IMR-90 (cell line): ENCODE measurements around the gene GNAT1. TPM values are rescaled to one million over a fixed set of nuclear protein-coding genes. Genes with fewer than 3 reads are reported as not detected.

Experiments
- ATAC-seq: fragments of 200-7000 bp; cut with Tn5 transposase; 2 replicates; pipeline ENCODE4 v1.9.1; 2020; ENCODE audit warnings: low read depth, mild to moderate bottlenecking, moderate library complexity
- BruUV-seq: library from RNA; stranded (reverse); fragments of 400-500 nt; replicated peaks from 2 replicates; lab custom pipeline; 2021; lab: Mats Ljungman, UMichigan
- CTCF ChIA-PET: fragments of 300-600 bp; formaldehyde crosslinking; extraction: SDS; loops from one replicate; lab custom pipeline; 2021; ENCODE audit warnings: antibody characterized with exemption; lab: Yijun Ruan, JAX
- POLR2A ChIA-PET: fragments of 300-600 bp; sonication (Branson Sonifier 250); formaldehyde crosslinking; loops from one replicate; lab custom pipeline; 2022; ENCODE audit warnings: antibody characterized with exemption; ENCODE audit not compliant: unreplicated experiment; lab: Charles Lee
- DNase-seq: peaks from one replicate; pipeline ENCODE4 v3.0.0; 2013
- H2AFZ ChIP-seq: replicated peaks from 2 replicates; pipeline ENCODE3; 2013; ENCODE audit warnings: low read length, mild to moderate bottlenecking; ENCODE audit not compliant: poor library complexity
- H2AK5ac ChIP-seq: 2 replicates; pipeline ENCODE4 v1.6.1; 2013; ENCODE audit warnings: low read depth, low read length, inconsistent platforms
- H2AK9ac ChIP-seq: replicated peaks from 2 replicates; pipeline ENCODE3; 2013; ENCODE audit warnings: mild to moderate bottlenecking, low read depth, low read length, moderate library complexity; ENCODE audit not compliant: poor library complexity
- H2BK120ac ChIP-seq: 2 replicates; pipeline ENCODE4 v1.6.1; 2013; ENCODE audit warnings: low read depth, low read length, inconsistent platforms
- H2BK15ac ChIP-seq: 3 replicates; pipeline ENCODE4 v1.6.1; 2013; ENCODE audit warnings: low read depth, low read length, inconsistent platforms
- H2BK20ac ChIP-seq: 2 replicates; pipeline ENCODE4 v1.6.1; 2013; ENCODE audit warnings: low read depth, mild to moderate bottlenecking, inconsistent platforms, low read length, moderate library complexity
- H2BK5ac ChIP-seq: 2 replicates; pipeline ENCODE4 v1.6.1; 2013; ENCODE audit warnings: mild to moderate bottlenecking, low read depth, low read length, inconsistent platforms; ENCODE audit not compliant: poor library complexity, severe bottlenecking
- H3K14ac ChIP-seq: replicated peaks from 2 replicates; pipeline ENCODE4 v1.6.1; 2013; ENCODE audit warnings: low read depth, low read length, inconsistent platforms
- H3K18ac ChIP-seq: 2 replicates; pipeline ENCODE4 v1.6.1; 2013; ENCODE audit warnings: low read depth, low read length, control low read depth
- H3K23ac ChIP-seq: 2 replicates; pipeline ENCODE4 v1.6.1; 2013; ENCODE audit warnings: low read depth, low read length, inconsistent platforms
- H3K27ac ChIP-seq: 2 replicates; pipeline ENCODE4 v1.5.1; 2013; ENCODE audit warnings: mild to moderate bottlenecking, control low read depth, low read length; ENCODE audit not compliant: insufficient read depth
- H3K27me3 ChIP-seq: 2 replicates; pipeline ENCODE4 v1.6.1; 2013; ENCODE audit warnings: low read length; ENCODE audit not compliant: control insufficient read depth, insufficient read depth
- H3K36me3 ChIP-seq: 2 replicates; pipeline ENCODE4 v1.6.1; 2013; ENCODE audit warnings: low read length, mixed read lengths; ENCODE audit not compliant: control insufficient read depth, insufficient read depth
- H3K4ac ChIP-seq: 2 replicates; pipeline ENCODE4 v1.6.1; 2013; ENCODE audit warnings: low read depth, low read length, inconsistent platforms
- H3K4me1 ChIP-seq: 2 replicates; pipeline ENCODE4 v1.6.1; 2013; ENCODE audit warnings: low read length, mixed read lengths; ENCODE audit not compliant: control insufficient read depth, insufficient read depth
- H3K4me2 ChIP-seq: 2 replicates; pipeline ENCODE4 v1.6.1; 2013; ENCODE audit warnings: low read depth, mild to moderate bottlenecking, control low read depth, low read length, moderate library complexity
- H3K4me3 ChIP-seq: 2 replicates; pipeline ENCODE4 v1.5.1; 2013; ENCODE audit warnings: low read depth, mild to moderate bottlenecking, control low read depth, low read length, moderate library complexity; ENCODE audit not compliant: insufficient read depth
- H3K56ac ChIP-seq: 2 replicates; pipeline ENCODE4 v1.6.1; 2013; ENCODE audit warnings: low read length, inconsistent platforms; ENCODE audit not compliant: insufficient read depth; ENCODE audit errors: extremely low read depth
- H3K79me1 ChIP-seq, 2 experiments: 2 replicates each; pipeline ENCODE4 v1.6.1; 2013; ENCODE audit warnings: low read length in 2 of 2, inconsistent platforms in 1 of 2, low read depth in 1 of 2
- H3K9ac ChIP-seq: 2 replicates; pipeline ENCODE4 v1.6.1; 2013; ENCODE audit warnings: low read depth, low read length, control low read depth
- H3K9me1 ChIP-seq: 2 replicates; pipeline ENCODE4 v1.6.1; 2013; ENCODE audit warnings: low read length, inconsistent platforms; ENCODE audit not compliant: insufficient read depth
- H3K9me3 ChIP-seq: 2 replicates; pipeline ENCODE4 v1.6.1; 2013; ENCODE audit warnings: low read length; ENCODE audit not compliant: control insufficient read depth, insufficient read depth
- H4K20me1 ChIP-seq: 2 replicates; pipeline ENCODE4 v1.6.1; 2013; ENCODE audit warnings: low read length, inconsistent platforms; ENCODE audit not compliant: insufficient read depth
- H4K5ac ChIP-seq: 2 replicates; pipeline ENCODE4 v1.6.1; 2013; ENCODE audit warnings: mild to moderate bottlenecking, low read depth, low read length, control low read depth
- H4K8ac ChIP-seq, 2 experiments: 2 replicates each; pipeline ENCODE4 v1.6.1; 2013; ENCODE audit warnings: low read depth in 2 of 2, low read length in 2 of 2, control low read depth in 1 of 2, inconsistent platforms in 1 of 2
- H4K91ac ChIP-seq: 2 replicates; pipeline ENCODE4 v1.6.1; 2013; ENCODE audit warnings: low read depth, low read length, inconsistent platforms; ENCODE audit not compliant: insufficient read depth
- BHLHE40 ChIP-seq: fragments of 150-350 bp; IDR thresholded peaks from 2 replicates; pipeline ENCODE4 v1.6.1; 2016; ENCODE audit warnings: mild to moderate bottlenecking, low read depth, low read length
- CEBPB ChIP-seq: IDR thresholded peaks from 2 replicates; pipeline ENCODE4 v1.6.1; 2012; ENCODE audit warnings: low read depth, low read length, improper control_type of control experiment
- CHD1 ChIP-seq: IDR thresholded peaks from 2 replicates; pipeline ENCODE4 v1.6.1; 2012; ENCODE audit warnings: low read depth, low read length, improper control_type of control experiment
- ELK1 ChIP-seq: fragments of 150-350 bp; IDR thresholded peaks from 2 replicates; pipeline ENCODE4 v1.6.1; 2016; ENCODE audit warnings: low read depth, mild to moderate bottlenecking, low read length, moderate library complexity, borderline replicate concordance
- MAZ ChIP-seq: IDR thresholded peaks from 2 replicates; pipeline ENCODE4 v1.6.1; 2012; ENCODE audit warnings: low read depth, mild to moderate bottlenecking, low read length, improper control_type of control experiment, moderate library complexity, borderline replicate concordance
- MXI1 ChIP-seq: IDR thresholded peaks from 2 replicates; pipeline ENCODE4 v1.6.1; 2012; ENCODE audit warnings: low read depth, mild to moderate bottlenecking, low read length, moderate library complexity, borderline replicate concordance
- NFE2L2 ChIP-seq: fragments of 150-350 bp; IDR thresholded peaks from 2 replicates; pipeline ENCODE4 v1.6.1; 2016; ENCODE audit warnings: low read depth, mild to moderate bottlenecking, low read length
- POLR2A ChIP-seq: IDR thresholded peaks from 2 replicates; pipeline ENCODE4 v1.6.1; 2012; ENCODE audit warnings: mild to moderate bottlenecking, low read depth, low read length
- RAD21 ChIP-seq: IDR thresholded peaks from 2 replicates; pipeline ENCODE4 v1.6.1; 2012; ENCODE audit warnings: low read length, improper control_type of control experiment
- RCOR1 ChIP-seq: IDR thresholded peaks from 2 replicates; pipeline ENCODE4 v1.6.1; 2012; ENCODE audit warnings: mild to moderate bottlenecking, low read length, improper control_type of control experiment; ENCODE audit not compliant: insufficient replicate concordance
- RFX5 ChIP-seq: IDR thresholded peaks from 2 replicates; pipeline ENCODE4 v1.8.0; 2012; ENCODE audit warnings: low read depth, mild to moderate bottlenecking, low read length, moderate library complexity
- WGBS, 2 experiments: methylation state at CpG; one replicate each; pipeline versions ENCODE4 v1.1.5 to v1.1.7; 2013; ENCODE audit warnings: missing lambda C conversion rate in 2 of 2; ENCODE audit not compliant: insufficient read length in 1 of 2; ENCODE audit errors: extremely low coverage in 2 of 2; 5-methylcytosine and 5-hydroxymethylcytosine counted together
- dilution Hi-C: fragments of 300-500 bp; cut with HindIII; formaldehyde crosslinking; loops from one replicate; pipeline ENCODE4 v1.14.3; 2018; ENCODE audit warnings: low sequenced_read_pairs; ENCODE audit not compliant: unreplicated experiment
- in situ Hi-C: fragments of 300-500 bp; cut with MboI; formaldehyde crosslinking; loops from 3 replicates; pipeline ENCODE4 v1.14.3; 2019; ENCODE audit warnings: low sequenced_read_pairs, inconsistent platforms, mixed read lengths
- intact Hi-C: fragments of 100-400 bp; cut with micrococcal nuclease; formaldehyde crosslinking; loops from 2 replicates; pipeline ENCODE4 v1.10.0; 2022
- polyA plus RNA-seq, 3 experiments: library from polyadenylated mRNA; depleted of rRNA; stranded (reverse); fragments of >200 nt; gene quantifications; 2 replicates each; pipeline ENCODE4 v1.2.3, GENCODE V29; 2012; ENCODE audit warnings: low replicate concordance in 1 of 3
- total RNA-seq: library from RNA; depleted of rRNA; stranded (reverse); fragments of >200 nt; gene quantifications from 2 replicates; pipeline ENCODE4 v1.2.3, GENCODE V29; 2012
- TF ChIP-seq, protein P1 (sequence below): conservative IDR thresholded peaks from 2 replicates; pipeline ENCODE4 v1.5.1; 2012; ENCODE audit warnings: mild to moderate bottlenecking, low read depth, low read length, improper control_type of control experiment
- TF ChIP-seq, protein P2 (sequence below): fragments of 150-350 bp; IDR thresholded peaks from 2 replicates; pipeline ENCODE4 v1.6.1; 2017; ENCODE audit warnings: mild to moderate bottlenecking, antibody characterized with exemption, low read length, low read depth

Gene GNAT1
- total and polyA plus RNA-seq, 2 of the 4 experiments (the other 2 are of a cell fraction): not detected

GRCh38 chr3:50217681-50218080, 26.3 kb downstream of the GNAT1 start:
- Histone ChIP-seq H3K4me2 (no peak overlapping the region), H2BK15ac (no peak overlapping the region), H2AK5ac (no peak overlapping the region), H3K9ac (no peak overlapping the region), H4K5ac (no peak overlapping the region), H3K9me3 (no peaks in the 10 kb centered on the region), H2AFZ (no peak overlapping the region), H4K8ac (no peak overlapping the region), H4K20me1 (no peaks in the 10 kb centered on the region), H2BK5ac (no peak overlapping the region), H3K79me1 (no peaks in the 10 kb centered on the region), H3K4ac (no peak overlapping the region), H3K36me3 (no peaks in the 10 kb centered on the region), H3K27ac (no peak overlapping the region), H3K23ac (no peak overlapping the region), H3K4me3 (no peak overlapping the region), H2BK20ac (no peak overlapping the region), H3K14ac (no peak overlapping the region), H2BK120ac (no peak overlapping the region), H2AK9ac (no peak overlapping the region), H3K4me1 (no peaks in the 10 kb centered on the region), H4K91ac (no peak overlapping the region), H3K27me3 (peaks cover 25% of the 10 kb centered on the region; the same call in 1 of the 2 replicates), H3K56ac (no peak overlapping the region), H3K18ac (no peak overlapping the region), H3K9me1 (no peaks in the 10 kb centered on the region)
- dilution Hi-C loops: no loop called here
- CTCF ChIA-PET: no interaction called here
- BruUV-seq: no TSS peak
- POLR2A ChIA-PET: no interaction called here
- DNase-seq: no peak
- no peak for ATAC-seq
- WGBS, 2 experiments: 20% methylated on average over 1 of the region's 10 CpGs; no CpG with 5 or more reads in 1 of the 2 experiments
- in situ Hi-C loops: no loop called here
- TF ChIP-seq MXI1: no peak
- no peak for TF ChIP-seq MAZ
- TF ChIP-seq RFX5: no peak
- TF ChIP-seq CEBPB: no peak
- no peak for TF ChIP-seq NFE2L2
- no peak for TF ChIP-seq POLR2A
- TF ChIP-seq CHD1: no peak
- TF ChIP-seq RCOR1: no peak
- no peak for TF ChIP-seq ELK1
- no peak for TF ChIP-seq RAD21
- TF ChIP-seq, protein P1, sequence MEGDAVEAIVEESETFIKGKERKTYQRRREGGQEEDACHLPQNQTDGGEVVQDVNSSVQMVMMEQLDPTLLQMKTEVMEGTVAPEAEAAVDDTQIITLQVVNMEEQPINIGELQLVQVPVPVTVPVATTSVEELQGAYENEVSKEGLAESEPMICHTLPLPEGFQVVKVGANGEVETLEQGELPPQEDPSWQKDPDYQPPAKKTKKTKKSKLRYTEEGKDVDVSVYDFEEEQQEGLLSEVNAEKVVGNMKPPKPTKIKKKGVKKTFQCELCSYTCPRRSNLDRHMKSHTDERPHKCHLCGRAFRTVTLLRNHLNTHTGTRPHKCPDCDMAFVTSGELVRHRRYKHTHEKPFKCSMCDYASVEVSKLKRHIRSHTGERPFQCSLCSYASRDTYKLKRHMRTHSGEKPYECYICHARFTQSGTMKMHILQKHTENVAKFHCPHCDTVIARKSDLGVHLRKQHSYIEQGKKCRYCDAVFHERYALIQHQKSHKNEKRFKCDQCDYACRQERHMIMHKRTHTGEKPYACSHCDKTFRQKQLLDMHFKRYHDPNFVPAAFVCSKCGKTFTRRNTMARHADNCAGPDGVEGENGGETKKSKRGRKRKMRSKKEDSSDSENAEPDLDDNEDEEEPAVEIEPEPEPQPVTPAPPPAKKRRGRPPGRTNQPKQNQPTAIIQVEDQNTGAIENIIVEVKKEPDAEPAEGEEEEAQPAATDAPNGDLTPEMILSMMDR: no peak
- TF ChIP-seq BHLHE40: no peak
- TF ChIP-seq, protein P2, sequence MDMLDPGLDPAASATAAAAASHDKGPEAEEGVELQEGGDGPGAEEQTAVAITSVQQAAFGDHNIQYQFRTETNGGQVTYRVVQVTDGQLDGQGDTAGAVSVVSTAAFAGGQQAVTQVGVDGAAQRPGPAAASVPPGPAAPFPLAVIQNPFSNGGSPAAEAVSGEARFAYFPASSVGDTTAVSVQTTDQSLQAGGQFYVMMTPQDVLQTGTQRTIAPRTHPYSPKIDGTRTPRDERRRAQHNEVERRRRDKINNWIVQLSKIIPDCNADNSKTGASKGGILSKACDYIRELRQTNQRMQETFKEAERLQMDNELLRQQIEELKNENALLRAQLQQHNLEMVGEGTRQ: no peak
- intact Hi-C loops: no loop called here
